SK-N-SH treated with all-trans-retinoic acid at 6 μM for 48 hours (cell line): ENCODE data around the gene DUSP7.
"Not testable (repeated sequence)": the region's sequence is repeated elsewhere in the genome, so short reads cannot be mapped to it uniquely, and the experiment has no call there.

Source experiments
- ATAC-seq: fragments of 200-7000 bp; cut with Tn5 transposase; 3 replicates; pipeline ENCODE4 v1.9.1; 2020; ENCODE audit warnings: mild to moderate bottlenecking, moderate library complexity
- ARNTL ChIP-seq: fragments of 450-650 bp; formaldehyde crosslinking; IDR thresholded peaks from 2 replicates; pipeline ENCODE4 v1.5.0; 2020; ENCODE audit warnings: low read depth, mild to moderate bottlenecking, moderate library complexity, borderline replicate concordance
- BACH2 ChIP-seq: fragments of 250-450 bp; sonication (Bioruptor Pico); IDR thresholded peaks from 2 replicates; pipeline ENCODE4 v1.9.0; 2021; ENCODE audit warnings: mild to moderate bottlenecking, borderline replicate concordance
- CREB5 ChIP-seq: fragments of 250-450 bp; sonication (Bioruptor Pico); IDR thresholded peaks from 2 replicates; pipeline ENCODE4 v1.5.1; 2020; ENCODE audit warnings: low read depth, mild to moderate bottlenecking, moderate library complexity
- ESRRG ChIP-seq: fragments of 250-450 bp; sonication (Bioruptor Pico); IDR thresholded peaks from 2 replicates; pipeline ENCODE4 v1.6.1; 2021; ENCODE audit warnings: mild to moderate bottlenecking
- ISL1 ChIP-seq: fragments of 250-450 bp; sonication (Bioruptor Pico); IDR thresholded peaks from 2 replicates; pipeline ENCODE4 v2.1.2; 2022; ENCODE audit warnings: mild to moderate bottlenecking, moderate library complexity
- OSR1 ChIP-seq: fragments of 250-450 bp; sonication (Bioruptor Pico); IDR thresholded peaks from 2 replicates; pipeline ENCODE4 v1.8.0; 2022; ENCODE audit warnings: moderate library complexity, mild to moderate bottlenecking, inconsistent platforms
- PATZ1 ChIP-seq: fragments of 250-450 bp; sonication (Bioruptor Pico); IDR thresholded peaks from 2 replicates; pipeline ENCODE4 v1.8.0; 2020; ENCODE audit warnings: mild to moderate bottlenecking, moderate library complexity, borderline replicate concordance
- POU6F1 ChIP-seq: fragments of 250-450 bp; sonication (Bioruptor Pico); IDR thresholded peaks from 2 replicates; pipeline ENCODE4 v1.8.0; 2021; ENCODE audit warnings: low read depth, mild to moderate bottlenecking, moderate library complexity, borderline replicate concordance
- PPARA ChIP-seq: fragments of 250-450 bp; sonication (Bioruptor Pico); IDR thresholded peaks from 2 replicates; pipeline ENCODE4 v1.5.0; 2020; ENCODE audit warnings: mild to moderate bottlenecking, borderline replicate concordance
- RARB ChIP-seq: fragments of 250-450 bp; sonication (Bioruptor Pico); IDR thresholded peaks from 2 replicates; pipeline ENCODE4 v1.8.0; 2021; ENCODE audit warnings: mild to moderate bottlenecking, moderate library complexity
- SNAI2 ChIP-seq: fragments of 250-450 bp; sonication (Bioruptor Pico); IDR thresholded peaks from 2 replicates; pipeline ENCODE4 v1.5.0; 2020; ENCODE audit warnings: mild to moderate bottlenecking, moderate library complexity
- TCF4 ChIP-seq: fragments of 250-450 bp; sonication (Bioruptor Pico); IDR thresholded peaks from 2 replicates; pipeline ENCODE4 v1.8.0; 2021; ENCODE audit warnings: mild to moderate bottlenecking, moderate library complexity, borderline replicate concordance
- TOX ChIP-seq: fragments of 250-450 bp; sonication (Bioruptor Pico); IDR thresholded peaks from 2 replicates; pipeline ENCODE4 v1.8.0; 2021; ENCODE audit warnings: mild to moderate bottlenecking, moderate library complexity, borderline replicate concordance
- TSHZ2 ChIP-seq: fragments of 250-450 bp; sonication (Bioruptor Pico); IDR thresholded peaks from 2 replicates; pipeline ENCODE4 v1.5.0; 2020; ENCODE audit warnings: mild to moderate bottlenecking, moderate library complexity
- ZC3H10 ChIP-seq: fragments of 250-450 bp; sonication (Bioruptor Pico); IDR thresholded peaks from 2 replicates; pipeline ENCODE4 v1.5.1; 2021; ENCODE audit warnings: mild to moderate bottlenecking, moderate library complexity
- ZFP3 ChIP-seq: fragments of 250-450 bp; sonication (Bioruptor Pico); IDR thresholded peaks from 2 replicates; pipeline ENCODE4 v1.5.0; 2020; ENCODE audit warnings: mild to moderate bottlenecking, moderate library complexity
- ZFP30 ChIP-seq: fragments of 450-650 bp; formaldehyde crosslinking; IDR thresholded peaks from 2 replicates; pipeline ENCODE4 v1.5.0; 2022; ENCODE audit warnings: mild to moderate bottlenecking, moderate library complexity
- ZNF565 ChIP-seq: fragments of 450-650 bp; formaldehyde crosslinking; conservative IDR thresholded peaks from 2 replicates; pipeline ENCODE4 v1.5.0; 2020; ENCODE audit warnings: low read depth, mild to moderate bottlenecking, moderate library complexity
- ZNF70 ChIP-seq: fragments of 450-650 bp; formaldehyde crosslinking; IDR thresholded peaks from 2 replicates; pipeline ENCODE4 v1.5.0; 2020; ENCODE audit warnings: mild to moderate bottlenecking, moderate library complexity
- ZNF8 ChIP-seq: fragments of 450-650 bp; formaldehyde crosslinking; IDR thresholded peaks from 2 replicates; pipeline ENCODE4 v1.5.0; 2020; ENCODE audit warnings: mild to moderate bottlenecking, moderate library complexity

Gene DUSP7

GRCh38 chr3:52036222-52036694 is 20.1 kb downstream of the DUSP7 start:
- ATAC-seq = no peak
- TF ChIP-seq TCF4 (CRISPR knock-in tag) = no peak
- no peak for TF ChIP-seq TSHZ2
- TF ChIP-seq PPARA (CRISPR knock-in tag) = no peak

GRCh38 chr3:52034651-52035050 is 21.7 kb downstream of the DUSP7 start:
- TF ChIP-seq CREB5 (CRISPR knock-in tag) (no peak), OSR1 (CRISPR knock-in tag) (no peak), TOX (CRISPR knock-in tag) (no peak), POU6F1 (CRISPR knock-in tag) (no peak), RARB (CRISPR knock-in tag) (no peak), ZC3H10 (CRISPR knock-in tag) (no peak), ZNF8 (CRISPR knock-in tag) (no peak), ZFP3 (CRISPR knock-in tag) (no peak), TCF4 (CRISPR knock-in tag) (no peak), PATZ1 (CRISPR knock-in tag) (no peak)
- no peak for ATAC-seq

GRCh38 chr3:52034212-52034611 is 22.2 kb downstream of the DUSP7 start:
- TF ChIP-seq SNAI2 (CRISPR knock-in tag) = no peak
- TF ChIP-seq, all 23 proteins: peak for 0
- ATAC-seq = no peak

GRCh38 chr3:52033748-52034147 is 22.6 kb downstream of the DUSP7 start:
- ATAC-seq = not testable (repeated sequence)

GRCh38 chr3:52032702-52033408 is 23.5 kb downstream of the DUSP7 start:
- no peak; the same call in 2 of the 3 replicates for ATAC-seq

GRCh38 chr3:52031896-52032295 is 24.5 kb downstream of the DUSP7 start:
- no peak for ATAC-seq
- TF ChIP-seq ZNF8 (CRISPR knock-in tag) (no peak), ESRRG (no peak), ARNTL (CRISPR knock-in tag) (no peak), BACH2 (CRISPR knock-in tag) (no peak), SNAI2 (CRISPR knock-in tag) (no peak), CREB5 (CRISPR knock-in tag) (no peak), ZNF70 (no peak), ZFP30 (CRISPR knock-in tag) (no peak), TSHZ2 (no peak), RARB (CRISPR knock-in tag) (no peak), OSR1 (CRISPR knock-in tag) (no peak)

More at GRCh38 chr3:52032702-52033408, 23.5 kb downstream of the DUSP7 start:
- no peak for TF ChIP-seq ZNF565 (CRISPR knock-in tag)
- TF ChIP-seq ISL1 = no peak
- TF ChIP-seq, all 23 proteins: peak for 0
